Nephron (organoid): ENCODE measurements around the gene GSAP.

Source experiments
- H3K27ac Mint-ChIP-seq, 3 experiments: 2 replicates each; pipeline ENCODE4 v1.8.0; 2020; ENCODE audit warnings: mixed read lengths in 3 of 3, mild to moderate bottlenecking in 2 of 3, moderate library complexity in 1 of 3
- H3K27me3 Mint-ChIP-seq: 2 replicates; pipeline ENCODE4 v1.8.0; 2021; ENCODE audit warnings: low read depth, mild to moderate bottlenecking, moderate library complexity, mixed read lengths
- H3K36me3 Mint-ChIP-seq: 2 replicates; pipeline ENCODE4 v1.8.0; 2020; ENCODE audit warnings: low read depth, mixed read lengths
- H3K4me1 Mint-ChIP-seq: 2 replicates; pipeline ENCODE4 v1.8.0; 2020; ENCODE audit warnings: mixed read lengths
- H3K4me3 Mint-ChIP-seq, 3 experiments: 2 replicates each; pipeline ENCODE4 v1.8.0; 2020; ENCODE audit warnings: mild to moderate bottlenecking in 3 of 3, mixed read lengths in 3 of 3, moderate library complexity in 2 of 3
- H3K9me3 Mint-ChIP-seq: 2 replicates; pipeline ENCODE4 v1.8.0; 2020; ENCODE audit warnings: mixed read lengths
- TF ChIP-seq, protein P1 (sequence below), 3 experiments: fragments of 200-600 bp; sonication (generic); IDR thresholded peaks; one replicate each; pipeline ENCODE4 v1.5.0; 2021; ENCODE audit warnings: antibody characterized with exemption in 3 of 3; ENCODE audit not compliant: unreplicated experiment in 3 of 3

The GSAP gene

DNA sequence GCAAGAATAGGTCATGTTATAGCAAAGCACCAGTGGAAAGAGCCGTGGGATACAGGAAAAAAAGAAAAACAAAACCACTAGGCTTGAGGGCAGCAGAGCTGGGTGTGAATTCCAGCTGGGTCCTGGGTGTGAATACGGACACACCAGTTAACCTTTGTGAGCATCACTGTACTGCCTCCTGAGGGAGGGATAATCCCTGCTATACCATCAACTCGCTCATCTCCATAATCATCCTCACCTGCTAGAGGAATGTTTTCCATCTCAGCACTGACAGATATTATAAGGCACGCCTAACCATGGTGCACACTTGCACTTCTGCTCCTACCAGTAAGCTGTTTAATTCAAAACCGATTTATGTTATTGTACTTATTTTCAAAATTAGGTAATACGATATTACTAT lies 62.2 kb downstream of the GSAP start:
- H3K27me3 Mint-ChIP-seq, result no peaks in the 10 kb centered on the region

DNA sequence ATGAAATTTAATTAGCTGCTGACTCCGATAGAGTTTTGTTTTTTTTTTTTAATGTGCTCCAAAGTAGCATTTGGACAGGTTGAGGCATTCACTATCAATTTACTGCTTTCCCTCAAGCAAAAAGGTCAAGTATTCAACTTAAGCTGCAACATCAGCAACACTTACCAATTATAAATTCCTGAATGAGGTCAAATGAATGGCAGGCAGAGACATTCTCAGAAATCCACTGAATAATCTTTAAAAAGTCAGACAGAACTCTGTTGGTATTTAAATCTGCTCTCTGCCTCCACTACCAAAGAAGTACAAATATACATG lies 62.8 kb downstream of the GSAP start:
- no peaks in the 10 kb centered on the region for H3K27me3 Mint-ChIP-seq
- no peaks in the 10 kb centered on the region for H3K9me3 Mint-ChIP-seq
- TF ChIP-seq, protein P1, sequence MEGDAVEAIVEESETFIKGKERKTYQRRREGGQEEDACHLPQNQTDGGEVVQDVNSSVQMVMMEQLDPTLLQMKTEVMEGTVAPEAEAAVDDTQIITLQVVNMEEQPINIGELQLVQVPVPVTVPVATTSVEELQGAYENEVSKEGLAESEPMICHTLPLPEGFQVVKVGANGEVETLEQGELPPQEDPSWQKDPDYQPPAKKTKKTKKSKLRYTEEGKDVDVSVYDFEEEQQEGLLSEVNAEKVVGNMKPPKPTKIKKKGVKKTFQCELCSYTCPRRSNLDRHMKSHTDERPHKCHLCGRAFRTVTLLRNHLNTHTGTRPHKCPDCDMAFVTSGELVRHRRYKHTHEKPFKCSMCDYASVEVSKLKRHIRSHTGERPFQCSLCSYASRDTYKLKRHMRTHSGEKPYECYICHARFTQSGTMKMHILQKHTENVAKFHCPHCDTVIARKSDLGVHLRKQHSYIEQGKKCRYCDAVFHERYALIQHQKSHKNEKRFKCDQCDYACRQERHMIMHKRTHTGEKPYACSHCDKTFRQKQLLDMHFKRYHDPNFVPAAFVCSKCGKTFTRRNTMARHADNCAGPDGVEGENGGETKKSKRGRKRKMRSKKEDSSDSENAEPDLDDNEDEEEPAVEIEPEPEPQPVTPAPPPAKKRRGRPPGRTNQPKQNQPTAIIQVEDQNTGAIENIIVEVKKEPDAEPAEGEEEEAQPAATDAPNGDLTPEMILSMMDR (IDR thresholded peaks at IDR 0.05; ENCODE audit: unreplicated experiment in 3 of 3), result no peak
- peak overlapping the region; percentile 14 to 47 (median 37) for H3K27ac Mint-ChIP-seq
- H3K4me1 Mint-ChIP-seq, result peaks cover 27% of the 10 kb centered on the region
- no peak overlapping the region for H3K4me3 Mint-ChIP-seq
- H3K36me3 Mint-ChIP-seq, result no peaks in the 10 kb centered on the region

More for the DNA sequence above, 62.2 kb downstream of the GSAP start:
- TF ChIP-seq, protein P1 (IDR thresholded peaks at IDR 0.05; ENCODE audit: unreplicated experiment in 3 of 3), result no peak
- no peak overlapping the region for H3K4me3 Mint-ChIP-seq
- no peaks in the 10 kb centered on the region for H3K36me3 Mint-ChIP-seq
- peak overlapping the region; percentile 14 to 47 (median 37) for H3K27ac Mint-ChIP-seq
- H3K4me1 Mint-ChIP-seq, result peaks cover 22% of the 10 kb centered on the region
- no peaks in the 10 kb centered on the region for H3K9me3 Mint-ChIP-seq

DNA sequence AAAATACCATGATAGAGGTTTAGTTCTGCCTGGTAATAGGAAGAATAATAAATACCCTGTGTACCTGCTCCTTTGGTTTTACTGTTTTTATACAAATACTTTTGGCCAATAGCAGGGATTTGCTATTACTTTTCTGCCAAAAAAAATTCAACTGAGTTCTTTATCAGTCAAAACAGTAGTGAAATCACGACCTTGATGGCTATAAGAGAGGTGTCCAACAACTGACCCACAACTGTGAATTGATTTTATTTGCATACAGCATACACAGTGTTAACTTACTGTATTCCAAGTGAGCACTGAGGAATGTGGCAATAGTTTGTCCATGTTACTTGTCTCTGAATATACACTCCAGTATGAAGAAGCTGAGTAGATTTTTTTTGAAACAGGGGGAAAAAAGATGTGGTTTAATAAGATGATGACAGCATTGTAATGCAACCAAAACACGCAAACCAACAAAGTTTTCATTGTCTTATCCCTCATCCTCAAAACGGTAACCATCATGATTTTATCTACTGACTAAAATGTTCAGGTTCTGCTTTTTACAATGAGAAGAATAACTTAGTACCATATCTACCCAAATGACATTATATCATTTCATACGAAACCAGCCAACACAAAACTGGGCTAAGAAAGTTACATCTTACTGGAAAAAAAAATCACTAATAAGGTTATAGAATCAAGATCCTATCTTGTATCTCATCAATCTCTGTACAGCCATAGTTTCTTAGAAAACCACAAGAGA lies 63.3 kb downstream of the GSAP start:
- peak overlapping the region; percentile 14 to 47 (median 37) for H3K27ac Mint-ChIP-seq
- H3K4me1 Mint-ChIP-seq, result peaks cover 31% of the 10 kb centered on the region
- H3K9me3 Mint-ChIP-seq, result no peaks in the 10 kb centered on the region
- no peak overlapping the region for H3K4me3 Mint-ChIP-seq
- TF ChIP-seq, protein P1 (IDR thresholded peaks at IDR 0.05; ENCODE audit: unreplicated experiment in 3 of 3), result no peak
- H3K27me3 Mint-ChIP-seq, result no peaks in the 10 kb centered on the region
- H3K36me3 Mint-ChIP-seq, result no peaks in the 10 kb centered on the region

DNA sequence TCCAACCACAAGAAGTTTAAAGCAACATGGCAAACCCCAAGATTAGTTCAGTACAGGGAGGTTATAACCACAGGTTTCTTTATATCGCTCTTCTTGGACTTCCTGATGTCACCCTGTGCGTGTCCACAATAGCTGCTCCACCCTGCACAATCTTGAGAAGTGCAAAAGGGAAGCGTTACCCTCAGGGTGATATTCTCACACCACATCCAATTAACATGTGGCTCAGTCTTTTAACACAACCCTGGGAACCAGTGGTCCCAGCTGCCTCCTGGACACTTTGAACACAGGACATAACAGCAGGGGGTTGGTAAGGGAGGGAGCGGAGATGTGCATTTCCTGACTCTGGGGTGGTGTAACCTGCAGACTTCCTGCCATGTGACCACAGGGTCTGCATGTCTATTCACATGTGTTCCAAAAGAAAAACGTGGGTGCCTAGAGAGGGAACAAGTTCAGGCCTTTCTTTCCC lies 64.6 kb downstream of the GSAP start:
- TF ChIP-seq, protein P1 (IDR thresholded peaks at IDR 0.05; ENCODE audit: unreplicated experiment in 3 of 3), result no peak
- Mint-ChIP-seq H3K4me3 (no peak overlapping the region), H3K27me3 (no peaks in the 10 kb centered on the region), H3K27ac (peak overlapping the region in 2 of 3 experiments; percentile 33 to 37), H3K9me3 (no peaks in the 10 kb centered on the region), H3K4me1 (peaks cover 31% of the 10 kb centered on the region), H3K36me3 (no peaks in the 10 kb centered on the region)

DNA sequence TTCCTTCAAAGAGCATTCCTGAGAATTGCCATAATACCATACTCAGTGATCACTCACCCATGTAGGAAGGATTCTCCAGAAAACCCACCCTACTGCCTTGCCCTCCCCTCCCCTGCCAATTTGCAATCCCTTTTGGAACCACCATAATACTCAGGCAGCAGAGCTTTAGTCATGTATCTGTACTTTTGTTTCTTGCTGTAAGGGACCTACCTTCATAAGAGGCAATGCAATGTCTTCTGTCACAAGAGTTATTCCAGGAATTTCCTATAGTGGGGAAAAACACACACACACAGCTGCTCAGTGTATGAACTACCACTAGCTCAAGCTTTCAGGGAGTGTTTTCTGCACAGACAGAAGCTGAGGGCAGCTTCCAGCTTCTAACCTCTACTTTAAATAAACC lies 67.0 kb downstream of the GSAP start:
- Mint-ChIP-seq H3K4me3 (no peak overlapping the region), H3K36me3 (no peaks in the 10 kb centered on the region), H3K9me3 (no peaks in the 10 kb centered on the region), H3K4me1 (peaks cover 30% of the 10 kb centered on the region), H3K27ac (peak overlapping the region; percentile 80 to 88 (median 84)), H3K27me3 (no peaks in the 10 kb centered on the region)
- TF ChIP-seq, protein P1 (IDR thresholded peaks at IDR 0.05; ENCODE audit: unreplicated experiment in 3 of 3), result peak in 1 of 3 experiments; percentile 12

DNA sequence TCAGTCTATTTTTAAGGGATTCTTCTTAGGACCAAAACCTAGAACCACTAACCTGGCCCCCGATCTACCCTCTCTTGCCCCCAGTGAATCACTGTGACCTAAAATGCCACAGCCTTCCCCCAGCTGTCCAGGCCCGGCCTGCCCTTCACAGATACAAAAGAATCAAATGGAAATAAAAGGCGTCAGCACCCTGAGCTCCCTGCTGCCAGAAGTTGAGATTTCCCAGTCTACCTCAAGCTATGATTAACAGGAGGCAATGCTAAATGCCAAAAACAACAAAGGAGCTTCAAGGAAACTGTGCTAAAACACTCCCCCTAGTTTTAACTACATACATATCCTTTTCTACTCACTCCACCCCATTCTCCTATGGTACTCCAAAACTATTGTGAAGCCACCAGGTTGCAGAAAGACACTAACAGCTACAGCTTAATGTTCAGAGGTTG lies 67.8 kb downstream of the GSAP start:
- H3K4me3 Mint-ChIP-seq, result no peak overlapping the region
- no peaks in the 10 kb centered on the region for H3K27me3 Mint-ChIP-seq
- H3K36me3 Mint-ChIP-seq, result no peaks in the 10 kb centered on the region
- peak overlapping the region; percentile 80 to 88 (median 84) for H3K27ac Mint-ChIP-seq
- peaks cover 22% of the 10 kb centered on the region for H3K4me1 Mint-ChIP-seq
- no peaks in the 10 kb centered on the region for H3K9me3 Mint-ChIP-seq
- TF ChIP-seq, protein P1 (IDR thresholded peaks at IDR 0.05; ENCODE audit: unreplicated experiment in 3 of 3), result peak in 1 of 3 experiments; percentile 3
